GM12801 (cell line): Measurements from ENCODE around the gene ABTB1.

ENCODE experiments used
- TF ChIP-seq, protein P1 (sequence below): IDR thresholded peaks from one replicate; pipeline ENCODE4 v1.5.1; 2011; ENCODE audit warnings: control low read depth; ENCODE audit not compliant: insufficient read length; ENCODE audit errors: extremely low read depth

ABTB1 gene

GRCh38 chr3:127728417-127729015 is 55.8 kb downstream of the ABTB1 start:
- TF ChIP-seq, protein P1, sequence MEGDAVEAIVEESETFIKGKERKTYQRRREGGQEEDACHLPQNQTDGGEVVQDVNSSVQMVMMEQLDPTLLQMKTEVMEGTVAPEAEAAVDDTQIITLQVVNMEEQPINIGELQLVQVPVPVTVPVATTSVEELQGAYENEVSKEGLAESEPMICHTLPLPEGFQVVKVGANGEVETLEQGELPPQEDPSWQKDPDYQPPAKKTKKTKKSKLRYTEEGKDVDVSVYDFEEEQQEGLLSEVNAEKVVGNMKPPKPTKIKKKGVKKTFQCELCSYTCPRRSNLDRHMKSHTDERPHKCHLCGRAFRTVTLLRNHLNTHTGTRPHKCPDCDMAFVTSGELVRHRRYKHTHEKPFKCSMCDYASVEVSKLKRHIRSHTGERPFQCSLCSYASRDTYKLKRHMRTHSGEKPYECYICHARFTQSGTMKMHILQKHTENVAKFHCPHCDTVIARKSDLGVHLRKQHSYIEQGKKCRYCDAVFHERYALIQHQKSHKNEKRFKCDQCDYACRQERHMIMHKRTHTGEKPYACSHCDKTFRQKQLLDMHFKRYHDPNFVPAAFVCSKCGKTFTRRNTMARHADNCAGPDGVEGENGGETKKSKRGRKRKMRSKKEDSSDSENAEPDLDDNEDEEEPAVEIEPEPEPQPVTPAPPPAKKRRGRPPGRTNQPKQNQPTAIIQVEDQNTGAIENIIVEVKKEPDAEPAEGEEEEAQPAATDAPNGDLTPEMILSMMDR: no peak

GRCh38 chr3:127729556-127730056 is 56.9 kb downstream of the ABTB1 start:
- TF ChIP-seq, protein P1: no peak

GRCh38 chr3:127730171-127730570 is 57.4 kb downstream of the ABTB1 start:
- TF ChIP-seq, protein P1: no peak
